GM21360 (cell line): ENCODE data around the gene MEGF6.
"Not testable (repeated sequence)": the region's sequence is repeated elsewhere in the genome, so short reads cannot be mapped to it uniquely, and the experiment has no call there.

ENCODE experiments used
- ATAC-seq: cut with Tn5 transposase; IDR thresholded peaks from one replicate; pipeline ENCODE4 v1.9.1; 2021; ENCODE audit warnings: mild to moderate bottlenecking, moderate library complexity; ENCODE audit not compliant: unreplicated experiment

MEGF6 gene

GRCh38 chr1:3630161-3630611 is 18.9 kb upstream of the MEGF6 start:
- ATAC-seq = no peak

- no peak for ATAC-seq
These were observed 18.4 kb upstream of the MEGF6 start for GRCh38 chr1:3629561-3630160.

- ATAC-seq = no peak
These were observed 17.1 kb upstream of the MEGF6 start for GRCh38 chr1:3628445-3628844.

DNA sequence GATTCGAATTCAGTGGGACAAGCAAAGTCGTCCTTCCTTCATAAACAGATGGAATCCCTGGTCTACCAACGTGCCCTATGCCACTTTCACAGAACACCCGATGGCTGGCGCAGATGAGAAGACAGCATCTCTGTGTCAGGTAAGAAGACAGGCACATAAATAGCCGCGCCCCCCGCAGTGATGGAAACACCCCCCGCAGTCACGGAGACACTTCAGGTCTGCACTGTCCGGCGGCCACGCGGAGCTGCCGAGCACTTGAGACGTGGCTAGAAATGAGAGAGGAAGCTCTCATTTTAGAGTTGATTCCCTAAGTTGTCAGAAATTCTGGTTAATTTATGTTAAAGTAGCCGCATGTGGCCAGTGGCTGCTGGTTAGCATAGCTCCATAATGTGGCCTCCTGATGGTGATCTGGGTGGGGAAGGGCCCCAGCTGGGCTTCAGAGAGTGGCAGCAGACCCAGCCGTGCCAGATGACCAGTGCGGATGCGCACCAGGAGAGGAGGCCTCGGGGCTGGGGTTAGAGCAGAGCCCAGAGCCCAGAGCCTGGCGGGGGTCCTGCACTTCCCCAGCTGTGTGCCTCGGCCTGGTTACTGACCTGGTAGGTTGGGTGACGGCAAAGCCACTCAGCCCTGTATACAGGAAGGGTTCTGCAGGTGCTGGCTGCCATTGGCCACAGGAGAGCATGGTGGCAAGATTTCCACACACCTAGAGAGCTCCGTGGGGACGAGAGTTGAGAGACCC is 16.4 kb upstream of the MEGF6 start:
- no peak for ATAC-seq

DNA sequence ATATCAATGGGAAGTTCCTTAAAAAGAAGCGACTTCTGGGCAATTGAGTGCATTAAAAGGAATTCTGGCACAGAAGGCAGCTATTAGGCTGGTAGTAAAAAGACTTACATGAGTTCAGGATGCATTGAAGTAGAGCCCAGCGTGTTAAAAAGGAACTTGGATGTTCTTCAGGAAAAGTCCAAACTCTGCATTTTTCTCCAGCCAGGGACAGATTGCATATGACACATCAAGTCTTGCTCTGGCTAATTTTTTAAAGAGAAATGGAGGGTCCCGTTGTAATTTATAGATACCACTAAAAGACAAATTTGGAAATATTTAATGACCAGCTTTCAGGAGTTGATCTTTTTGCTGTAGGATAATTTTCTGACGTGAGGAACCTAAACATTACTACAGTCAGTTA is 14.7 kb upstream of the MEGF6 start:
- no peak for ATAC-seq

DNA sequence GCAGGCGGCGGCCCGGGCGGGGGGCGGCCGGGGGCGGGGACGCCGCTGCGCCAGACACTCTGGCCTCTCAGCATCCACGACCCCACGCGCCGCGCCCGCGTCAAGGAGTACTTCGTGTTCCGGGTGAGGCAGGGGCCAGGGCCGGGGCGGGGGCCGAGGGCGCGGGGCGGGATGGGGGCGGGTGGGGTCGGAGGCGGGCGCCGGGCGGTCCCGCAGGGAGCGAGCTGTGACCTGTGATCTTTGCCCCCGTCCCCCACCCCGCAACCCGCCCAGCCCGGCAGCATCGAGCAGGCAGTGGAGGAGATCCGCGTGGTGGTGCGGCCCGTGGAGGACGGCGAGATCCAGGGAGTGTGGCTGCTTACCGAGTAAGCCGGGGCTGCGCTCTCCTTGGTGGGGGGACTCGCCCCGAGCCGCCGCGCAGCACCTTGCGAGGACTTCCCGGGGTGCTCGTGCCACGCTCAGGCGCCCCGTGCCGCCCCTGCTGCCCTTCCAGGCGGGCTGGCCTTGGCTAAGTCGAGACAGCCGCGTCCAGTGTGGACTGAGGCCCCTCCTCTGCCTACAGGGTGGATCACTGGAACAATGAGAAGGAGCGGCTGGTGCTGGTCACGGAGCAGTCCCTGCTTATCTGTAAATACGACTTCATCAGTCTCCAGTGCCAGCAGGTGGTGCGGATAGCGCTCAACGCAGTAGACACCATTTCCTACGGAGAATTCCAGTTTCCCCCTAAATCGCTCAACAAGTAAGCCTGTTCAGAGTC is 14.0 kb upstream of the MEGF6 start:
- peak; percentile 3 for ATAC-seq

DNA sequence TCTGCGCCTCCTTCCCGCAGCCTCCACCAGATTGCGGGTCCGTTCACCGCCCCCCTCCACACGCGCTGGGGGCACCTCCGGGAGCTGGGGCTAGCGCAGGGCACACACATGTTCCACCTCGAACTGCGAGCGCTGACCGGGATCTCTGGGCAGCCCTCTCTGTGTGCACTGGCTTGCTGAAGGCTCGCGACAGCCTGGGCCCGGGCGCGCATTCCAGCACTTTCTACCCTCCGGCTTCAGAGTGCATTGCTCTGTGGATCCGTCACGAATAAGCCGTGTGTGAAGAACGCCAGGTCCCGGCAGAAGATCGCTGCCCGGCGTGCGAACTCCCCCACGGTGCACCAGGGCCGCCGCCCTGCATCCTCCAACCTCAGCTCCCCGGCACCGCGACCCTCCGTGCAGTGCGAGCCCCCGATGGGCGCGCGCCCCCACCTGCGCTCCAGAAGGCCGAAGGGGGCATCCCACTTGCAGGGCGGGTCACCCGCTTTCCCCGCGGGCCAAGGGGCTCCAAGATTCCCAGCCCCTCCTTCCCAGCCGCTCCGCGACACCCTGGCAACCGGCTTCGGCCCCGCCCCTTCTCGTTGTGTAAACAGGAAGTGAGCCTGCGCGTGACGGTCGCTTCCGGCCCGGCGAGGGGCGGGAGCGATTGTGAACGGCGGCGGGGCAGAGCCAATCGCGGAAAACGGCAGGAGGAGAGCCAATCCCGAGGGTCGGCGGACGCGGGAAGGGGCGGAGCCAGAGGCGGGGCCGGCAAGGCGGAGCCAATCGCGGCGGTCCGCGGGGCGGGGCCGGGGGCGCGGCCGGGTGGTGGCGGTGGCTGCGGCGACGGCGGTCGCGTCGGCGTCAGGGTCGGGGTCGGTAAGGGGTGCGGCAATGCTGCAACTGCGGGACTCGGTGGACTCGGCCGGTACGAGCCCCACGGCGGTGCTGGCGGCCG is 13.2 kb upstream of the MEGF6 start, which contains the start of gene TPRG1L:
Gene TPRG1L (plus strand): TSS at position 816 of the 937 bp plus-strand sequence. CDS start 58 bp downstream, at position 874.
- peak; percentile 94 for ATAC-seq

DNA sequence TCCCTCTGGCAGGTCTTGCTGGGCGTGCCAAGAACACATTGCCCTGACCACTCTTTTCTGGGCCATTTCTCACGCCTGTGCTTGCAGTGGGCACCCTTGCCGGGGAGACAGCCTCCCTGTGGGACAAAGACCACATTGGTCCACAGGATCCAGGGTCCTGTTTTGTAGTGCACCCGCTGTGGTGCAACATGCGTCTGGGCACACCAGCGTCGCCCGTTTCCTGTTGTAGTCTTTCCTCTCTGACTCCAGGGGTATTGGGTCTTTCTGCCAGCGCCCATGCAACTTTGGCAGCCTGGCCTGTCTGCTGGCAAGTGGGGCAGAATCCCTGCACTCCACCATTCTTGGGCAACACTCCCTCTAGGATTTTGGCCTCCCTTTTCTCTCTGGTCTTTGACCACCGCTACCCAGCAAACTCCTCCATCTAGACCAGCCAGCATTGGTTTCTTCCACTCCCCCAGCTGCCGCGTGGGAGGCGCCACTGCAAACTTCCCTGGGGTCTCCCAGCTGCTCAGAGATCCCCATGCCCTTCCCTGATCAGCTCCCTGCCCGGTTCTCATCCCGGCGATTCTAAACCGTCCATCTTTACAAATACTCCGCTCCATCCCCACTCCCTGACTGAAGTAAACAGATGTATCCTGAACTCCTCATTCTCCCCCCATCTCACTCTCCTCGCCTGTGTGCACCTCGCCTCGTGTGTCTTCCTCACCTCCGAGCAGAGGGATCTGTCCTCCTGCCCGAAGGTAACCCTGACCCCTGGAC is 12.3 kb upstream of the MEGF6 start:
- ATAC-seq = no peak

DNA sequence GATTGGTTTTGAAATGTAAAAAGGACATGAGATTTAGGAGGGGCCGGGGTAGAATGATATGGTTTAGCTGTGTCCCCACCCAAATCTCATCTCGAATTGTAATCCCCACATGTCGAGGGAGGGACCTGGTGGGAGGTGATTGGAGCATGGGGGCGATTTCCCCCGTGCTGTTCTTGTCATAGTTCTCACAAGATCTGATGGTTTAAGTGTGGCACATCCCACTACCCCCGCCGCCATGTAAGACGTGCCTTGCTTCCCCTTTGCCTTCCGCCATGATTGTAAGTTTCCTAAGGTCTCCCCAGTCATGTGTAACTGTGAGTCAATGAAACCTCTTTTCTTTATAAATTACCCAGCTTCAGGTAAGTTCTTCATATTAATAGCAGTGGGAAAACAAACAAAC is 10.8 kb upstream of the MEGF6 start:
- not testable (repeated sequence) for ATAC-seq

- not testable (repeated sequence) for ATAC-seq
These were observed 9.9 kb upstream of the MEGF6 start for GRCh38 chr1:3621151-3621671.

DNA sequence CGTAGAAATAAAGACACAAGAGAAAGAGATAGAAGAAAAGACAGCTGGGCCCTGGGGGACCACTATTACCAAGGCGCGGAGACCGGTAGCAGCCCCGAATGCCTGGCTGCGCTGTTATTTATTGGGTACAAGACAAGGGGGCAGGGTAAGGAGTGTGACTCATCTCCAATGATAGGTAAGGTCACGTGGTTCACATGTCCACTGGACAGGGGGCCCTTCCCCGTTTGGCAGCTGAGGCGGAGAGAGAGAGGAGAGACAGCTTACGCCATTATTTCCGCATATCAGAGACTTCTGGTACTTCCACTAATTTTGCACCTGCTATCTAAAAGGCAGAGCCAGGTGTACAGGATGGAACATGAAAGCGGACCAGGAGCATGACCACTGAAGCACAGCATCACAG is 9.4 kb upstream of the MEGF6 start:
- no peak for ATAC-seq

- ATAC-seq = no peak
These were observed 7.8 kb upstream of the MEGF6 start for GRCh38 chr1:3618881-3619671.

DNA sequence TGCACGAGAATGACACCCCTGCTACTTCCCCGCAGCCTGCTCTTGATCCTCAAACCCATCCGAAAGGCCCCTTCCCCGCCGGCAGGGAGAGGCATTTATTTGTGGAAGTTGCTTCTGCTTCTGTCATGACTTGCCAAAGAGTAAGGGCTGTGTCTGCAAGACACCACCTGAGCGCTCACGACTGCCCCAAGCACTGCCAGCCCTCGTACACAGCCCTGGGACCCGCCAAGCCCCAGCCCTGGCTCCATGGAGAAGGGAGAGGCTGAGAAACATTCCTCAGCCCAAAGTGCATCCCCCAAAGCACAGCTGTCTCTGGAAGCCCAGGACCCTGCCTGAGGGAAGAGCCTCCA is 7.2 kb upstream of the MEGF6 start:
- no peak for ATAC-seq

DNA sequence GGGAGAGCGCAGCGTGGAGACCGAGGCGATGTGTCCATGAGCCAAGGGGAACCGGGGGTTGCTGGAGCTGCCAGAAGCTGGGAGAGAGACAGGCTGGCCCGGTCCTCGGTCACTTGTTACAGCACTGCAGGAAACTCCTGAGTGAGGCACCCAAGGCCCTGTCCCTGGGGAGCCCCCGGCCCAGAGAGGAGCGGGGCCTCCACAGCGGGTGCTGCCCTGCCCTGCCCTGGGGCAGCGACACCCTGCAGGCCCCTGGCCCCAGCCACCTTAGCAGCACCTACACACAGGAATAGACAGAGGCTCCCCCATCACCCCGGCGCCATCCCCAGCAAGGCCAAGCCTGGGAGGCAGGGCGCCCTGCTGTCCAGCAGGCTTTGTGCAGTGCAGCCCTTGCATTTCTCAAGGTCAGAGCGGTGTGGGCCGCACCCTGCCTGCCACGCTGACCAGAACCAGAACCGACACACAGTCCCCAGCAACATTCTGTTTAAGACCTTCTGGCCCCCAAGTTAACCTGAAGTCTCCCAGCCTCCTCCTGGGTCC is 6.6 kb upstream of the MEGF6 start:
- ATAC-seq = no peak

DNA sequence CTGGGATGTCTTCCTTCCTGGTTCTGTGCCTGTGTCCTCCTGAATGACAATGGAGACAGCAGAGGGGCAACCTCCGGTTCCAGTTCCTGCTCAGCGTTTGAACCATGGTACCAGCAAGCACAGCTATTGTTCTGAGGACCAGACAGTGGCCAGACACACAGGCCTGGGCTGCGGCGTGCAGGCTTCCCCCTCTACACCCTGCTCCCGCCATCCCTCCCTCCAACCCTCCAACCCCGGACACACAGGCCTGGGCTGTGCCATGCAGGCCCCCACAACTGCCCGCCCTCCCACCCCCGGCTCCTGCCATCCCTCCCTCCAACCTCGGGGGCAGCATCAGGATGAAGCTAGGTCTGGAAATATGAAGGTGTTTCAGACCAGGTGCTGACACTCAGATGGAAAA is 5.6 kb upstream of the MEGF6 start:
- ATAC-seq = no peak

DNA sequence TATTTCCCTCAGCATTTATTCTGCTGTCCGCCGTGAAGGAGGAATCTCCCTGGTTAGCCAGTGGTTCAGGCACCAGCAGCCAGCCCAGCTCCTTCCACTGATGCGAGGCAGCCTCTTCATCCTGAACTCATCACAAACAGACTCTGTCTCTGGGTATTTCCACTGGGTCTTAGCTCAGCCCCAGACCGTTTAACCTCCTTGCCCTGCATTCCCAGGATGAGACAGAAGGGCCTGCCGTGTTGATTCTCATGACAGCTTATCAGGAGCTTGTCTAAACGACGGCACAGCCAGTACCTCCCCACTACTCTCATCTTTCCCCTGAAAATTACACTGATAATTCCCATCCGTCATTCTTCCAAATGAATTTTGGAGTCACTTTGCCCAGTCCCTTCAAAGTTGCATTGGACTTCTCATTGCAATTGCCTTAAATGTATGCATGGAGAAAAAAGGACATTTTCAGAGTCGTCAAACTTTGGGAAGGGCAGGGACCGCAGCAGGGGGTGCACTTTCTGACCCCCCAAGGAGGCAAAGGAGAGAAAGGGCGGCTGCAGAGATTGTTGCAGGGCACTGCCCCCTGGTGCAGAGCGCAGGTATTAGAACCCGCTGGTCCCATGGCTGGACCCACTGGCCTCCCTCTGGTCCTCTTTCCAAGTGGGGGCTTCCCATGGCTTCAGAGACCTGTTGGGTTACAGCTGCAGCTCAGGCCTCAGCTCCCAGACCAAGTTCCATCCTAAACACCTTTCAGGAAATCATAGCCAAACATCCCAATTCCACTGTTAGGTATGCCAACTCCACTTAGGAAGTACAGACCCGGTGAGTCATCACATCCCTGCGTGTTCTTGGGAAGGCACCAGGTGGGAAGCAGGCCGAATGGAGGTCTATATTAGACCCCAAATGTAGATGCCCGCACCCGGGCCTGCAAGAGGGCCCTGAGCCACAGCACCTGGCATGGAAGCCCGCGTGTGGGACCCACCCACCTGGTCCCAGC is 3.7 kb upstream of the MEGF6 start:
- ATAC-seq = no peak

- no peak for ATAC-seq
These were observed 815 bp upstream of the MEGF6 start for GRCh38 chr1:3612123-3612522.
